Esophagus squamous epithelium (tissue), 5 donors: ENCODE measurements around the gene FKBP3. TPM values are rescaled to one million over a fixed set of nuclear protein-coding genes. Genes with fewer than 3 reads are reported as not detected.

Source experiments
- DNase-seq: peaks from one replicate; lab custom pipeline; 2025; lab: John Stamatoyannopoulos, UW
- H3K27ac ChIP-seq, 4 donors: fragments of 200-600 bp; sonication (generic); one replicate each; pipeline ENCODE4 v1.5.1; 2016 to 2019; ENCODE audit warnings: mild to moderate bottlenecking in 1 of 4
- H3K27me3 ChIP-seq, 4 donors: fragments of 200-600 bp; sonication (generic); 1 replicate in 3 of 4; 2 replicates in 1 of 4; pipeline versions ENCODE4 v1.5.1 to v1.6.0; 2017 to 2021; ENCODE audit warnings: antibody characterized with exemption in 1 of 4
- H3K36me3 ChIP-seq, 3 donors: fragments of 200-600 bp; sonication (generic); one replicate each; pipeline ENCODE4 v1.5.1; 2016 to 2019
- H3K4me1 ChIP-seq, 3 donors: fragments of 200-600 bp; sonication (generic); one replicate each; pipeline ENCODE4 v1.5.1; 2017 to 2019
- H3K4me3 ChIP-seq, 4 donors: fragments of 200-600 bp; sonication (generic); 1 replicate in 3 of 4; 2 replicates in 1 of 4; pipeline ENCODE4 v1.5.1; 2016 to 2019; ENCODE audit warnings: mild to moderate bottlenecking in 2 of 4, moderate library complexity in 1 of 4
- H3K9me3 ChIP-seq, 3 donors: fragments of 200-600 bp; sonication (generic); one replicate each; pipeline ENCODE4 v1.5.1; 2016 to 2019
- CTCF ChIP-seq, 6 experiments: fragments of 450-650 bp in 4 of 6; fragments of 200-600 bp in 2 of 6; sonication (generic) in 2 of 6; IDR thresholded peaks; one replicate each; pipeline ENCODE4 v1.5.1; 2016 to 2019; ENCODE audit warnings: antibody characterized with exemption in 6 of 6, mild to moderate bottlenecking in 4 of 6, moderate library complexity in 4 of 6
- POLR2A ChIP-seq, 4 donors: fragments of 450-650 bp; IDR thresholded peaks; one replicate each; pipeline ENCODE4 v1.6.1; 2017; ENCODE audit warnings: antibody characterized with exemption in 4 of 4, mild to moderate bottlenecking in 4 of 4, moderate library complexity in 3 of 4
- WGBS, 2 donors: methylation state at CpG; one replicate each; pipeline ENCODE4 v1.1.5; 2018; 5-methylcytosine and 5-hydroxymethylcytosine counted together
- intact Hi-C: fragments of 100-400 bp; cut with DNase I; formaldehyde crosslinking; loops from one replicate; pipeline ENCODE4 v1.15.0; 2022
- total RNA-seq, 4 donors: library from RNA; depleted of rRNA; stranded (reverse); fragments of >200 nt; gene quantifications; one replicate each; pipeline ENCODE4 v1.1.0, GENCODE V29; 2016
- donor health status: DM: yes; HTN: yes; CAD: no.

Gene FKBP3
- total RNA-seq, 4 donors from 2014 or later: 28.8 to 44.9 (median 37.9) TPM

DNA sequence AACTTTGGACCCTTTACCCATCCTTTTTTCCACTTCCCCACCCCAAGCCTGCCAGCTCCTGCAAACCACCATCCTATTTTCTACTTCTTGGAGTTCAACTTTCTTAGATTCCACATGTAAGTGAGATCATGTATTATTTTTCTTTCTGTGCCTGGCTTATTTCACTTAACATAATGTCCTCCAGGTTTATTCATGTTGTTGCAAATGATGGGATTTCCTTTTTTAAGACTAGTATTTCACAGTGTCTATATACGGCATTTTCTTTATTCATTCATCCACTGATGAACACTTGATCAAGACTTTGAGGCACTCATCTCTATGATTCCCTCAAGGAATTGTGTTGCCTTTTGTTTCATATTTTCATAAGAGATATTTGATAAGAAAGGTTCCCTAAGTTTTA, 56.0 kb downstream of the FKBP3 start:
- TF ChIP-seq CTCF (IDR thresholded peaks at IDR 0.05) (no peak), POLR2A (IDR thresholded peaks at IDR 0.05) (no peak)
- Histone ChIP-seq H3K36me3 (peaks cover 0 to 9% (median 0%) of the 10 kb centered on the region in 3 donors), H3K9me3 (no peaks in the 10 kb centered on the region), H3K4me1 (peaks cover 0 to 4% (median under 1%) of the 10 kb centered on the region in 3 donors), H3K27me3 (no peaks in the 10 kb centered on the region), H3K4me3 (no peak overlapping the region), H3K27ac (no peak overlapping the region)
- no peak for DNase-seq
- WGBS, 2 donors: 93 to 100% methylated on average over 1 of the region's 1 CpG
- intact Hi-C loops: no loop called here

DNA sequence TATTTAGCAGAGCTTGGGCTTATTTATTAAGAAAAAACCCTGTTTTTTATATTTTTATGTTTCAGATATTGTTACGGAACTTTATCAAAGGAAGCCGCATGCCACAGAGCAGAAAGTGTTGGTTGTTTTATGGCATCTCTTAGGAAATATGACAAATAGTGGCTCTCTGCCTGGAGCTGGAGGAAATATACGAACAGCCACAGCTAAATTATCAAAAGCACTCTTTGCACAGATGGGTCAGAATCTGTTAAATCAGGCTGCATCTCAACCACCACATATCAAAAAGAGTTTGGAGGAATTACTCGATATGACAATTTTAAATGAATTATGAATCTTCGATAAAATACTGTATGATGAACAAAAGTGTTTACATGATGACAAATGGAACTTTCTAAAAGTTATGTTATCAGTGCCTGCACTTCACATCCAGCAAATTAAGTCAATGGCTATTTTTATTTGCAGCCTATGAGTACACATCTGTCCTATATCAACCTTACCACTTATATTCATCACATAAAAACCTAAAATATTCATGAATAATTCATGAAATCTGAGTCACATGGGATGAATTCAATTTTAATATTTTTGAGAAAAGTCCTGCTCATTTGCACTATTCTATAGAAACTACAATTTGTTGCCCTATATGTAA, 60.9 kb downstream of the FKBP3 start:
- no peaks in the 10 kb centered on the region for H3K9me3 ChIP-seq
- no peaks in the 10 kb centered on the region for H3K27me3 ChIP-seq
- intact Hi-C loops: no loop called here
- TF ChIP-seq CTCF (IDR thresholded peaks at IDR 0.05): no peak
- no peak for TF ChIP-seq POLR2A (IDR thresholded peaks at IDR 0.05)
- WGBS, 2 donors: 92 to 93% methylated on average over 5 of the region's 5 CpGs
- H3K4me1 ChIP-seq: no peaks in the 10 kb centered on the region
- peaks cover 0 to 53% (median 0%) of the 10 kb centered on the region in 3 donors for H3K36me3 ChIP-seq
- H3K27ac ChIP-seq: no peak overlapping the region
- no peak for DNase-seq
- no peak overlapping the region for H3K4me3 ChIP-seq

DNA sequence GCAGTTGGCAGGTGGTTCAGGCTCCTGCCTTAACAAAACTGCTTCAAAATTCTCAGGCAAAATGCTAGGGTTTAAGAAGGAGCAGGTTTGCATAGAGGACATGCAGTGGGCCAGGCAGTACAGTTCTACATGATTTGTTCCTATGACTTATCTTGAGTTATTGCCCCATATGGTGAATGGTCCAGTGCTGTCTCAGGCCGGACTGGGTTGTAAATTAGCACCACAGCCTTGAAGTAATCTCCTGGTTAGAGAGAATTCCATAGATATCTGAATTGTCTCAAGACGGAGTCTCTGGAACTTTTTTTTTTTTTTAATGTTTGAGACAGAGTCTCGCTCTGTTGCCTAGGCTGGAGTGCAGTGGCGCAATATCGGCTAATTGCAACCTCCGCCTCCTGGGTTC, 62.2 kb downstream of the FKBP3 start:
- Histone ChIP-seq H3K27ac (no peak overlapping the region), H3K4me3 (no peak overlapping the region), H3K27me3 (no peaks in the 10 kb centered on the region), H3K36me3 (peaks cover 0 to 60% (median 0%) of the 10 kb centered on the region in 3 donors), H3K9me3 (no peaks in the 10 kb centered on the region), H3K4me1 (no peaks in the 10 kb centered on the region)
- intact Hi-C loops: no loop called here
- DNase-seq: no peak
- whole genome bisulfite sequencing, 2 donors: 98 to 99% methylated on average over 6 of the region's 6 CpGs
- TF ChIP-seq POLR2A (IDR thresholded peaks at IDR 0.05): no peak
- no peak for TF ChIP-seq CTCF (IDR thresholded peaks at IDR 0.05)

DNA sequence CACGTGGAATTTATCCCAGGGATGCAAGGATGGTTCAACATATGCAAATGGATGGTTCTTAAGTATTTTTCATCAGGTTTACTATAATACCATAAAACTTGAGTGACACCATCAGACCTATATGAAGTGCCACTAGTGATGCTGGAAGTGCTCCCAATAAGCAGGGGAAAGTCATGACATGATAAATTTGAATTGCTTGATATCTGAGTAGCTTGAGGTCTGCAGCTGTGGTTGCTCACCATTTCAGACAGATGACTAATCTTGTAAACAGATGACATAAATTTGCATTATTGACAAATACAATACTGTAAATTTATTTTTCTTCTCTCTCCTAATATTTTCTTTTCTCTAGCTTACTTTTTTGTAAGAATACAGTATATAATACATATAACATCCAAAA, 64.1 kb downstream of the FKBP3 start:
- DNase-seq: no peak
- no peak for TF ChIP-seq POLR2A (IDR thresholded peaks at IDR 0.05)
- TF ChIP-seq CTCF (IDR thresholded peaks at IDR 0.05): no peak
- 93 to 94% methylated on average over 1 of the region's 1 CpG for WGBS, 2 donors
- Histone ChIP-seq H3K36me3 (peaks cover 0 to 66% (median 0%) of the 10 kb centered on the region in 3 donors), H3K9me3 (no peaks in the 10 kb centered on the region), H3K27me3 (no peaks in the 10 kb centered on the region), H3K4me3 (no peak overlapping the region), H3K4me1 (no peaks in the 10 kb centered on the region), H3K27ac (no peak overlapping the region)
- intact Hi-C loops: no loop called here

DNA sequence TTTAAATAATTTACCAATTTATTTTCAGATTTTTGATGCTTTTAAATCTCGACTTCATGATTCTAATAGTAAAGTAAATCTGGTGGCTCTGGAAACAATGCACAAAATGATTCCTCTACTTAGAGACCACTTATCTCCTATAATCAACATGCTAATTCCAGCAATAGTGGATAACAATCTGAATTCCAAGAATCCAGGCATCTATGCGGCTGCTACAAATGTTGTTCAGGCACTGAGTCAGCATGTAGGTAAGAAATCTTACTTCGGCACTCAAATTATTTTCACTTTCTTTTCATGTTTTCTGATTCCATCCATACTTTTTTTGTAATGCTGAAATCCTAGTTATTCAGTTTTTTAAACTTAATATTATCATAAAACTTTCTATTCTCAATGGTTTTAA, 65.9 kb downstream of the FKBP3 start:
- TF ChIP-seq CTCF (IDR thresholded peaks at IDR 0.05) (no peak), POLR2A (IDR thresholded peaks at IDR 0.05) (no peak)
- H3K36me3 ChIP-seq: peaks cover 0 to 58% (median 0%) of the 10 kb centered on the region in 3 donors
- H3K27me3 ChIP-seq: no peaks in the 10 kb centered on the region
- no peak overlapping the region for H3K4me3 ChIP-seq
- no peaks in the 10 kb centered on the region for H3K9me3 ChIP-seq
- intact Hi-C loops: no loop called here
- 77 to 85% methylated on average over 3 of the region's 3 CpGs for WGBS, 2 donors
- DNase-seq: no peak
- H3K27ac ChIP-seq: no peak overlapping the region
- H3K4me1 ChIP-seq: no peaks in the 10 kb centered on the region
